22Rv1 (cell line): Measurements from ENCODE around the gene MYH16.
A peak's percentile ranks its signal among the peaks of the same experiment; 100 is the strongest.

ENCODE experiments used
- CTCF ChIP-seq: fragments of 450-650 bp; IDR thresholded peaks from 2 replicates; pipeline ENCODE4 v1.5.1; 2017; ENCODE audit warnings: mild to moderate bottlenecking
- ZFX ChIP-seq: fragments of 450-650 bp; IDR thresholded peaks from 2 replicates; pipeline ENCODE4 v1.6.1; 2017; ENCODE audit warnings: antibody characterized with exemption, borderline replicate concordance

GRCh38 chr7:99278180-99278579 is 5.5 kb downstream of the MYH16 start:
- peak; percentile 14; the same call in 1 of the 2 replicates for TF ChIP-seq CTCF
- no peak for TF ChIP-seq ZFX
